ACC112 (cell line): ENCODE data around the gene ADGRE3.

ENCODE experiments used
- H2AFZ ChIP-seq: fragments of 200-600 bp; sonication (generic); one replicate; pipeline ENCODE4 v1.6.0; 2017; ENCODE audit warnings: antibody characterized with exemption, low read length; ENCODE audit not compliant: unreplicated experiment
- H3K27ac ChIP-seq: fragments of 200-600 bp; sonication (generic); 2 replicates; pipeline ENCODE4 v1.5.1; 2014; ENCODE audit warnings: low read depth, mild to moderate bottlenecking, antibody characterized with exemption, low read length, moderate library complexity
- H3K27me3 ChIP-seq: fragments of 200-600 bp; sonication (generic); 2 replicates; pipeline ENCODE4 v1.6.1; 2014; ENCODE audit warnings: mild to moderate bottlenecking, antibody characterized with exemption, low read length, moderate library complexity, mixed read lengths; ENCODE audit not compliant: insufficient read depth
- H3K36me3 ChIP-seq: fragments of 200-600 bp; sonication (generic); 2 replicates; pipeline ENCODE4 v1.6.1; 2016; ENCODE audit warnings: mild to moderate bottlenecking, antibody characterized with exemption, low read length, moderate library complexity, mixed read lengths; ENCODE audit not compliant: insufficient read depth
- H3K4me1 ChIP-seq: fragments of 200-600 bp; sonication (generic); one replicate; pipeline ENCODE4 v1.6.1; 2016; ENCODE audit warnings: low read length, mixed read lengths; ENCODE audit not compliant: insufficient read depth, unreplicated experiment, control insufficient read depth
- H3K4me3 ChIP-seq: fragments of 200-600 bp; sonication (generic); 2 replicates; pipeline ENCODE4 v1.5.1; 2014; ENCODE audit warnings: mild to moderate bottlenecking, low read depth, low read length
- H3K79me2 ChIP-seq: fragments of 200-600 bp; sonication (generic); one replicate; pipeline ENCODE4 v1.6.0; 2016; ENCODE audit warnings: low read length; ENCODE audit not compliant: control insufficient read depth, unreplicated experiment, insufficient read depth

ADGRE3 gene

DNA sequence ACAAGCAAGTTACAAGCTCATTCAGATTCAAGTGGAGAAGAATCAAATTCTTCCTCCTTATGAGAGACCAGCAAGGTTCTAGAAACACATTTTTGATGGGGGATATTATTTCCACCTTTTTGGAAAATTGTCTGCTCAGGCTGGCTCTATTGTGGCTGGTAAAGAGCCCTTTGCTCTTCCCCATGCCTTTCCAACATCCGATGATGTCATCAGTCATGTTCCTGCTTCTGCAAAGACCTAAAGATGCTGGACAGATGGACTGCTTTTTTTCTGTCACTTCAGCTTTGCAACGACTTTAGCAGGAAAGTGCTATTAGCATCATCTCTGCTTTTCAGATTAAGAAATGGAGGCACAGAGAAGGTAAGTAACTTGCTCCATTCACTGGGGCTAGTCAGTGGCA, 4.2 kb downstream of the ADGRE3 start:
- Histone ChIP-seq H3K4me1 (peaks cover 5% of the 10 kb centered on the region), H3K27me3 (peaks cover 42% of the 10 kb centered on the region), H3K79me2 (no peaks in the 10 kb centered on the region), H3K36me3 (no peaks in the 10 kb centered on the region), H3K4me3 (no peak overlapping the region), H2AFZ (no peak overlapping the region), H3K27ac (no peak overlapping the region)

DNA sequence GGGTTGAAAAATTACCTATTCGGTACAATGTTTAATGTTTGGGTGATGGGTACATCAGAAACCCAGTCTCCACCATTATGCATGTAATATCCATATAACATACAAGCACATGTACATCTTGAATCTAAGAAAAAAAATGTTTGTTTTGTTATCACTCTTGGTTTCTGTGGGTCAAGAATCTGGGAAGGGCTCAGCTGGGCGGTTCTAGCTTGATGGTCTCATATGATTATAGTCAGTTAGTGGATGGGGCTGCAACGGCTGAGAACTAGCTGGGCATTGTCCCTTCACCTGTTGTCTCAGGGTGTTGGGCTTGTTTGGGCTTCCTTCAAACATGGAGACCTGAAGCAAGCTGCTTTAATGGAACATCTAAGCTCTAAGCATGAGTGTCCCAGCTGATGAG, 4.7 kb downstream of the ADGRE3 start:
- Histone ChIP-seq H3K79me2 (no peaks in the 10 kb centered on the region), H3K27me3 (peaks cover 42% of the 10 kb centered on the region), H2AFZ (no peak overlapping the region), H3K27ac (no peak overlapping the region), H3K36me3 (no peaks in the 10 kb centered on the region), H3K4me1 (peaks cover 3% of the 10 kb centered on the region), H3K4me3 (no peak overlapping the region)

DNA sequence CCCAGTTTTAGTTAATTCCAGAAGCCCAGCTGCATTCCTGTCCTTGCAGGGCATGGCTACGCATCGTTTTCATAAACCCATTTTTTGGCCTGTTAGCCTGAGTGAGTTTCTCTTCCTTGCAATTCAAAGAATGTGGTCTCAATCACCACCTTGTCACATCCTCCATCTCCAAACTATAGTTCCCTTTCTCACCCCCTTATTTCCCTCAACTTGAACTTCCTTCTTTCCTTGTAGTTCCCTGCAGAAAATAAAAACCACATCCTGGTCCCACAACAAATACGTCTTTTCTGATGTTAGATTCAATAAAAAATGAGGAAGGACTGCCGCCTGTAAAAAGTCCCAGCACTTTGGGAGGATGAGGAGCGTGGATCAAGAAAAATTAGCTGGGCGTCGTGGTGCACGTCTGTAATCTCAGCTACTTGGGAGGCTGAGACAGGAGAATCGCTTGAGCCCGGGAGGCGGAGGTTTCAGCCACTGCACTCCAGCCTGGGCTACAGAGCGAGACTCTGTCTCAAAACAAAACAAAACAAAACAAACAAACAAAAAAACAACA, 13.2 kb downstream of the ADGRE3 start:
- H3K4me1 ChIP-seq: no peaks in the 10 kb centered on the region
- no peaks in the 10 kb centered on the region for H3K36me3 ChIP-seq
- H3K27me3 ChIP-seq: peaks cover 9% of the 10 kb centered on the region; the same call in 1 of the 2 replicates
- no peak overlapping the region for H3K4me3 ChIP-seq
- H2AFZ ChIP-seq: no peak overlapping the region
- no peaks in the 10 kb centered on the region for H3K79me2 ChIP-seq
- H3K27ac ChIP-seq: no peak overlapping the region

GRCh38 chr19:14659874-14660489, 14.7 kb downstream of the ADGRE3 start:
- Histone ChIP-seq H3K36me3 (no peaks in the 10 kb centered on the region), H3K27ac (no peak overlapping the region), H3K79me2 (no peaks in the 10 kb centered on the region), H3K4me3 (no peak overlapping the region), H3K4me1 (no peaks in the 10 kb centered on the region), H2AFZ (no peak overlapping the region), H3K27me3 (peaks cover 9% of the 10 kb centered on the region; the same call in 1 of the 2 replicates)

DNA sequence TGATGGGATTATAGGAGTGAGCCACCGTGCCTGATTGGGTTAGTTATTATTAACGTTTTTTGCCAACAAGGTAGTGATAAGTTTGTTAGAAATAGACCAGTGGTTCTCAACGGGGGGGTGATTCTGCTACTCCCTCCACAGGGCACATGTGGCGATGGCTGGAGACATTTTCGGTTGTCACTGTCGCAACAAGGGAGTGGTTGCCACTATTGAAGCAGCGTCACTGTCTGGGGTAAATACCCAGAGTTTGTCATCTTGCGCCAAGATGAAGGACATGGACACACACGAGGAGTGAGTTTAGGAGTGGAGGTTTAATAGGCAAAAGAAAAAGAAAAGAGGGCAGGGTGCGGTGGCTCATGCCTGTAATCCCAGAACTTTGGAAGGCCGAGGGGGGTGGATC, 18.9 kb downstream of the ADGRE3 start:
- Histone ChIP-seq H3K27me3 (peaks cover 17% of the 10 kb centered on the region; the same call in 1 of the 2 replicates), H3K36me3 (no peaks in the 10 kb centered on the region), H3K79me2 (no peaks in the 10 kb centered on the region), H2AFZ (no peak overlapping the region), H3K4me1 (no peaks in the 10 kb centered on the region), H3K4me3 (no peak overlapping the region), H3K27ac (no peak overlapping the region)

GRCh38 chr19:14654786-14655560, 19.7 kb downstream of the ADGRE3 start:
- Histone ChIP-seq H3K4me1 (no peaks in the 10 kb centered on the region), H3K4me3 (no peak overlapping the region), H3K27ac (no peak overlapping the region), H3K36me3 (no peaks in the 10 kb centered on the region), H2AFZ (no peak overlapping the region), H3K79me2 (no peaks in the 10 kb centered on the region), H3K27me3 (peaks cover 16% of the 10 kb centered on the region; the same call in 1 of the 2 replicates)

DNA sequence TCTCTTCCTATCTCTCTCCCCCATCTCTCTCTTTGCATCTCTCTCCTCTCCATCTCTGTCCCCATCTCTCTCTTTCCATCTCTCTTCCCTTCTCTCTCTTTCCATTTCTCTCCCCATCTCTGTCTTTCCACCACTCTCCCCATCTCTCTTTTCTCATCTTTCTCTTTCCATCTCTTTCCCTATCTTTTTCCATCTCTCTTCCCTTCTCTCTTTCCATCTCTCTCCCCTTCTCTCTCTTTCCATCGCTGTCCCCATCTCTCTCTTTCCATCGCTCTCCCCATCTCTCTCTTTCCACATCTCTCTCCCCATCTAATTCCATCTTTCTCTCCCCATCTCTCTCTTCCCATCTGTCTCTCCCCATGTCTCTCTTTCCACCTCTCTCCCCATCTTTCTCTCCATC, 24.5 kb downstream of the ADGRE3 start:
- no peaks in the 10 kb centered on the region for H3K79me2 ChIP-seq
- peaks cover 27% of the 10 kb centered on the region; the same call in 1 of the 2 replicates for H3K27me3 ChIP-seq
- H3K4me3 ChIP-seq: no peak overlapping the region
- no peaks in the 10 kb centered on the region for H3K4me1 ChIP-seq
- no peak overlapping the region for H3K27ac ChIP-seq
- no peaks in the 10 kb centered on the region for H3K36me3 ChIP-seq
- H2AFZ ChIP-seq: no peak overlapping the region

GRCh38 chr19:14649020-14649419, 25.6 kb downstream of the ADGRE3 start:
- H3K79me2 ChIP-seq: no peaks in the 10 kb centered on the region
- no peak overlapping the region for H3K4me3 ChIP-seq
- no peaks in the 10 kb centered on the region for H3K36me3 ChIP-seq
- H3K27me3 ChIP-seq: peaks cover 27% of the 10 kb centered on the region; the same call in 1 of the 2 replicates
- no peaks in the 10 kb centered on the region for H3K4me1 ChIP-seq
- no peak overlapping the region for H3K27ac ChIP-seq
- no peak overlapping the region for H2AFZ ChIP-seq

DNA sequence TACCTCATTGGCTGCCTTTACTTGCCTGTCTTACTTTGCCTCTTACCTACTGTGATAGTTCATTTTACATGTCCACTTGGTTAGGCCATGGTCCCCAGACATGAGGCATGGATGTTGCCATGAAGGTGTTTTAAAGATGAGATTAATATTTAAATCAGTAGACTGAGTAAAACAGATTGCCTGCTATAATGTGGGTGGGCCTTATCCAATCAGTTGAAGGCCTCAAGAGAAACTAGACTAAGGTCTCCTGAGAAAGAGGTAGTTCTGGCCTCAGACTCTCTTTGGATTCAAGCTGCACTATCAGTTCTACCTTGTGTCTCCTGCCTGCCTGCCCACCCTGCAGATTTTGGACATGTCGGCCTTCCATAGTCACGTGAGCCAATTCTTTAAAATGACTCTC, 26.1 kb downstream of the ADGRE3 start:
- H3K79me2 ChIP-seq: no peaks in the 10 kb centered on the region
- no peaks in the 10 kb centered on the region for H3K36me3 ChIP-seq
- H3K4me1 ChIP-seq: no peaks in the 10 kb centered on the region
- H2AFZ ChIP-seq: no peak overlapping the region
- peaks cover 27% of the 10 kb centered on the region; the same call in 1 of the 2 replicates for H3K27me3 ChIP-seq
- H3K4me3 ChIP-seq: no peak overlapping the region
- H3K27ac ChIP-seq: no peak overlapping the region

DNA sequence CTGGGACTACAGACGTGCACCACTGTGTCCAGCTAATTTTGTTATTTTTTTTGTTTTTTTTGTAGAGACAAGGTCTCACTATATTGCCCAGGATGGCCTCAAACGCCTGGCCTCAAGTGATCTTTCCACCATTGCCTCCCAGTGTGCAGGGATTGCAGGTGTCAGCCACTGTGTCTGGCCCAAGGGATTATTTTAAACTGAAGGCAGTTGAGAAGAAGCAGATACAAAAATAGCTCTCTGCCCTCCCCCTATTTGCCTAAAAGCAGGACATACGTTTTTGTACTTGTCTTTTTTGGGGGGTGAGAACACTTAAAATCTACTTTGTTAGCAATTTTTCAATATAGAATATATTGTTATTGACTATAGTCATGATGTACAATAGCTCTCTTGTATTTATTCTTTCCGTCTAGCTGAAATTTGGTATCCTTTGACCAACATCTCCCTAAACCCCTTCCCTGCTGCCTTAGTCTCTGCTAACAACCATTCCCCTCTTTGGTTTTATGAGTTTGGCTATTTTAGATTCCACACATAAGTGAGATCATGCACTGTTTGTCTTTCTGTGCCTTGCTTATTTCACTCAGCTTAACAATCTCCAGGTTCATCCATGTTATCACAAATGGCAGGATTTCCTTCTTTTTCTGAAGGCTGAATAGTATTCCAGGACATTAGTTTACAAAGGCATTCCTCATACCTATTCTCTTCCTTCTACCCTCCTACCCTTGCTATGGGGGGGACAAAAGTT, 34.9 kb downstream of the ADGRE3 start:
- H3K27ac ChIP-seq: no peak overlapping the region
- H3K4me3 ChIP-seq: no peak overlapping the region
- H2AFZ ChIP-seq: no peak overlapping the region
- no peaks in the 10 kb centered on the region for H3K4me1 ChIP-seq
- no peaks in the 10 kb centered on the region for H3K79me2 ChIP-seq
- H3K36me3 ChIP-seq: no peaks in the 10 kb centered on the region
- H3K27me3 ChIP-seq: no peaks in the 10 kb centered on the region; the same call in 1 of the 2 replicates
